HL-60 (cell line): ENCODE data around the gene ALOX15.

Source experiments
- CTCF ChIP-seq: IDR thresholded peaks from one replicate; pipeline ENCODE4 v1.5.1; 2011; ENCODE audit warnings: low read length, control low read depth, inconsistent platforms; ENCODE audit not compliant: insufficient read depth
- POLR2AphosphoS5 ChIP-seq: IDR thresholded peaks from 2 replicates; pipeline ENCODE4 v1.6.1; 2012; ENCODE audit warnings: low read depth

- no peak for TF ChIP-seq CTCF
- TF ChIP-seq POLR2AphosphoS5 = no peak
Measured at GRCh38 chr17:4664230-4664629, 22.8 kb upstream of the ALOX15 start.
